Measurements from ENCODE around the gene NPAS3. TPM values are rescaled to one million over a fixed set of nuclear protein-coding genes. Genes with fewer than 3 reads are reported as not detected.

Gene NPAS3
- total RNA-seq, 6 experiments from 2014 or later = 0.11 to 0.83 (median 0.21) TPM; not detected in 2

GRCh38 chr14:33461036-33461435, 522.4 kb downstream of the NPAS3 start:
- intact Hi-C loops (cut with DNase I) = no loop called here
- DNase-seq = no peak
- Histone ChIP-seq H3K36me3 (no peaks in the 10 kb centered on the region), H3K4me3 (no peak overlapping the region), H3K4me1 (no peaks in the 10 kb centered on the region), H3K27ac (no peak overlapping the region), H3K27me3 (no peaks in the 10 kb centered on the region), H3K9me3 (no peaks in the 10 kb centered on the region)
- ATAC-seq = no peak
- 64% methylated on average over 4 of the region's 4 CpGs for WGBS (ENCODE audit: insufficient coverage, low coverage, low lambda C conversion rate, missing lambda C conversion rate)
- TF ChIP-seq POLR2A (IDR thresholded peaks at IDR 0.05) (no peak), CTCF (IDR thresholded peaks at IDR 0.05) (no peak)

GRCh38 chr14:33463731-33464130, 525.1 kb downstream of the NPAS3 start:
- H3K36me3 ChIP-seq = no peaks in the 10 kb centered on the region
- no peak for DNase-seq
- intact Hi-C loops (cut with DNase I) = no loop called here
- no peaks in the 10 kb centered on the region for H3K4me1 ChIP-seq
- H3K4me3 ChIP-seq = no peak overlapping the region
- WGBS (ENCODE audit: insufficient coverage, low coverage, low lambda C conversion rate, missing lambda C conversion rate) = 68% methylated on average over 2 of the region's 2 CpGs
- TF ChIP-seq CTCF (IDR thresholded peaks at IDR 0.05) = no peak
- TF ChIP-seq POLR2A (IDR thresholded peaks at IDR 0.05) = no peak
- no peaks in the 10 kb centered on the region for H3K27me3 ChIP-seq
- H3K9me3 ChIP-seq = no peaks in the 10 kb centered on the region
- ATAC-seq = no peak
- H3K27ac ChIP-seq = no peak overlapping the region

GRCh38 chr14:33464254-33464962, 525.7 kb downstream of the NPAS3 start:
- 67% methylated on average over 9 of the region's 10 CpGs for WGBS (ENCODE audit: insufficient coverage, low coverage, low lambda C conversion rate, missing lambda C conversion rate)
- TF ChIP-seq POLR2A (IDR thresholded peaks at IDR 0.05) = no peak
- no peak for TF ChIP-seq CTCF (IDR thresholded peaks at IDR 0.05)
- H3K9me3 ChIP-seq = no peaks in the 10 kb centered on the region
- intact Hi-C loops (cut with DNase I) = no loop called here
- DNase-seq (no peak), ATAC-seq (no peak)
- H3K36me3 ChIP-seq = no peaks in the 10 kb centered on the region
- H3K27me3 ChIP-seq = no peaks in the 10 kb centered on the region
- no peaks in the 10 kb centered on the region for H3K4me1 ChIP-seq
- no peak overlapping the region for H3K4me3 ChIP-seq
- H3K27ac ChIP-seq = no peak overlapping the region

- 44% methylated on average over 10 of the region's 10 CpGs for WGBS (ENCODE audit: insufficient coverage, low coverage, low lambda C conversion rate, missing lambda C conversion rate)
- Histone ChIP-seq H3K27ac (no peak overlapping the region), H3K4me3 (no peak overlapping the region), H3K36me3 (no peaks in the 10 kb centered on the region), H3K9me3 (no peaks in the 10 kb centered on the region), H3K27me3 (no peaks in the 10 kb centered on the region), H3K4me1 (no peaks in the 10 kb centered on the region)
- DNase-seq (no peak), ATAC-seq (no peak)
- intact Hi-C loops (cut with DNase I) = no loop called here
- TF ChIP-seq CTCF (IDR thresholded peaks at IDR 0.05) (no peak), POLR2A (IDR thresholded peaks at IDR 0.05) (no peak)
Measured at GRCh38 chr14:33465846-33466700, 527.4 kb downstream of the NPAS3 start.
